Endothelial cell of umbilical vein (primary cell): ENCODE measurements around the gene BLOC1S6. TPM values are rescaled to one million over a fixed set of nuclear protein-coding genes. Genes with fewer than 3 reads are reported as not detected.

Experiments used
- BruUV-seq: library from RNA; stranded (reverse); fragments of 400-500 nt; replicated peaks from 2 replicates; lab custom pipeline; 2021; lab: Mats Ljungman, UMichigan
- CTCF ChIA-PET: fragments of 300-600, 350-600 bp; sonication (Branson Sonifier 250); formaldehyde crosslinking; loops from one replicate; lab custom pipeline; 2021; ENCODE audit warnings: antibody characterized with exemption, inconsistent platforms; lab: Charles Lee
- POLR2A ChIA-PET: fragments of 300-600, 350-600 bp; sonication (Branson Sonifier 250); formaldehyde crosslinking; loops from one replicate; lab custom pipeline; 2021; ENCODE audit warnings: antibody characterized with exemption, inconsistent platforms; lab: Charles Lee
- DNase-seq: peaks from one replicate; pipeline ENCODE4 v3.0.0-alpha.2; 2011; ENCODE audit warnings: low read depth, low spot score
- FAIRE-seq: peaks from 2 replicates; lab custom pipeline; 2011; peaks lifted over from hg19 to GRCh38; lab: Jason Lieb, UNC
- H2AFZ ChIP-seq: 2 replicates; pipeline ENCODE4 v1.6.0; 2012; ENCODE audit warnings: low read depth, low read length, control low read depth, inconsistent platforms
- H3K27ac ChIP-seq: 2 replicates; pipeline ENCODE4 v1.5.1; 2011; ENCODE audit warnings: low read depth, mild to moderate bottlenecking, control low read depth, low read length, moderate library complexity; ENCODE audit not compliant: insufficient read depth
- H3K27me3 ChIP-seq, 2 experiments: 2 replicates each; pipeline versions ENCODE4 v1.6.0 to v1.6.1; 2011; ENCODE audit warnings: low read length in 2 of 2, mixed read lengths in 1 of 2; ENCODE audit not compliant: control insufficient read depth in 2 of 2, insufficient read depth in 2 of 2
- H3K36me3 ChIP-seq, 2 experiments: 2 replicates in 1 of 2; 3 replicates in 1 of 2; pipeline ENCODE4 v1.5.1; 2011; ENCODE audit warnings: low read length in 2 of 2, mild to moderate bottlenecking in 1 of 2, moderate library complexity in 1 of 2; ENCODE audit not compliant: control insufficient read depth in 2 of 2, insufficient read depth in 2 of 2; ENCODE audit errors: extremely low read depth in 1 of 2
- H3K4me1 ChIP-seq: 3 replicates; pipeline ENCODE4 v1.5.1; 2011; ENCODE audit warnings: mild to moderate bottlenecking, low read length; ENCODE audit not compliant: control insufficient read depth, insufficient read depth; ENCODE audit errors: extremely low read depth
- H3K4me2 ChIP-seq: 2 replicates; pipeline ENCODE4 v1.6.1; 2011; ENCODE audit warnings: low read length, control low read depth, mixed read lengths; ENCODE audit not compliant: insufficient read depth
- H3K4me3 ChIP-seq, 3 experiments: fragments of 200-600 bp in 1 of 3; sonication (generic), shearing (Covaris generic) in 1 of 3; replicated peaks in 1 of 3; 2 replicates each; pipeline ENCODE4 v1.5.1; 2011 to 2016; ENCODE audit warnings: control low read depth in 3 of 3, low read length in 3 of 3, mild to moderate bottlenecking in 2 of 3, inconsistent platforms in 1 of 3, low read depth in 1 of 3, moderate library complexity in 1 of 3; ENCODE audit not compliant: insufficient read depth in 1 of 3
- H3K79me2 ChIP-seq: 2 replicates; pipeline ENCODE4 v1.6.0; 2012; ENCODE audit warnings: low read length, inconsistent platforms; ENCODE audit not compliant: control insufficient read depth, insufficient read depth
- H3K9ac ChIP-seq: replicated peaks from 2 replicates; pipeline ENCODE3; 2011; ENCODE audit warnings: low read length, control low read depth; ENCODE audit not compliant: insufficient read depth; ENCODE audit errors: extremely low read depth
- H3K9me1 ChIP-seq: replicated peaks from 3 replicates; pipeline ENCODE4 v1.6.0; 2011; ENCODE audit warnings: mild to moderate bottlenecking, low read length; ENCODE audit not compliant: control insufficient read depth, insufficient read depth; ENCODE audit errors: extremely low read depth
- H3K9me3 ChIP-seq: replicated peaks from 2 replicates; pipeline ENCODE4 v1.5.1; 2012; ENCODE audit warnings: low read length, inconsistent platforms; ENCODE audit not compliant: control insufficient read depth, insufficient read depth
- H4K20me1 ChIP-seq: replicated peaks from 2 replicates; pipeline ENCODE3; 2011; ENCODE audit warnings: mild to moderate bottlenecking, low read length; ENCODE audit not compliant: control insufficient read depth, insufficient read depth; ENCODE audit errors: extremely low read depth
- CTCF ChIP-seq, 2 donors: IDR thresholded peaks; 1 replicate in 1 of 2; 2 replicates in 1 of 2; pipeline ENCODE4 v1.5.1; 2011; ENCODE audit warnings: low read length in 2 of 2, mild to moderate bottlenecking in 2 of 2, moderate library complexity in 2 of 2, control low read depth in 1 of 2, inconsistent platforms in 1 of 2, low read depth in 1 of 2; ENCODE audit not compliant: insufficient read depth in 1 of 2; ENCODE audit errors: extremely low read depth in 1 of 2
- EZH2 ChIP-seq: IDR thresholded peaks from 2 replicates; pipeline ENCODE4 v1.6.1; 2012; ENCODE audit warnings: borderline replicate concordance, low read depth, mild to moderate bottlenecking, moderate library complexity, low read length, inconsistent platforms; ENCODE audit not compliant: severe bottlenecking
- FOS ChIP-seq: IDR thresholded peaks from 2 replicates; pipeline ENCODE4 v1.6.1; 2011; ENCODE audit warnings: mild to moderate bottlenecking, low read length, moderate library complexity, borderline replicate concordance; ENCODE audit not compliant: insufficient read depth
- GATA2 ChIP-seq: IDR thresholded peaks from 2 replicates; pipeline ENCODE4 v1.7.0; 2011; ENCODE audit warnings: low read depth, mild to moderate bottlenecking, moderate library complexity, mixed read lengths, low read length; ENCODE audit not compliant: insufficient read length, insufficient read depth
- JUN ChIP-seq: IDR thresholded peaks from 2 replicates; pipeline ENCODE4 v1.6.1; 2011; ENCODE audit warnings: borderline replicate concordance, low read depth; ENCODE audit not compliant: insufficient read length, insufficient read depth
- MAX ChIP-seq: IDR thresholded peaks from 2 replicates; pipeline ENCODE4 v1.6.1; 2011; ENCODE audit not compliant: insufficient read depth, insufficient read length
- MYC ChIP-seq: IDR thresholded peaks from one replicate; pipeline ENCODE4 v1.6.1; 2011; ENCODE audit warnings: mild to moderate bottlenecking, low read depth, low read length
- POLR2A ChIP-seq: IDR thresholded peaks from 2 replicates; pipeline ENCODE4 v1.6.1; 2012; ENCODE audit warnings: low read depth, mild to moderate bottlenecking, control low read depth, low read length
- POLR2AphosphoS5 ChIP-seq: IDR thresholded peaks from 2 replicates; pipeline ENCODE4 v1.6.1; 2012; ENCODE audit warnings: low read depth, mild to moderate bottlenecking, control low read depth, low read length, moderate library complexity; ENCODE audit not compliant: insufficient read depth
- dilution Hi-C: fragments of 300-500 bp; cut with MboI; formaldehyde crosslinking; loops from one replicate; pipeline ENCODE4 v1.15.0; 2019; ENCODE audit warnings: low sequenced_read_pairs; ENCODE audit not compliant: extremely low pct_ligation_motif_present
- intact Hi-C: fragments of 100-400 bp; cut with micrococcal nuclease; formaldehyde crosslinking; loops from one replicate; pipeline ENCODE4 v1.10.0; 2022
- polyA plus RNA-seq, 4 experiments: library from polyadenylated mRNA; depleted of rRNA in 3 of 4; stranded (reverse) in 3 of 4; unstranded in 1 of 4; fragments of >200 nt; gene quantifications; 2 replicates each; pipeline versions ENCODE4 v1.2.1 to v1.2.3, GENCODE V29; 2011 to 2012; ENCODE audit warnings: missing spikeins in 1 of 4
- total RNA-seq: library from RNA; stranded (reverse); gene quantifications from 2 replicates; pipeline ENCODE4 v1.2.3, GENCODE V29; 2021

Gene BLOC1S6
- total and polyA plus RNA-seq, 2 donors (not counting 3 experiments of a cell fraction or from before 2014, with no cell fraction given) = 8.2 to 39.2 TPM

GRCh38 chr15:45631776-45632175, 44.6 kb downstream of the BLOC1S6 start:
- dilution Hi-C loops (no loop called here), intact Hi-C loops (no loop called here)
- Histone ChIP-seq H4K20me1 (no peaks in the 10 kb centered on the region), H3K9me1 (no peaks in the 10 kb centered on the region), H3K27ac (no peak overlapping the region), H3K4me1 (peaks cover 13% of the 10 kb centered on the region), H3K9me3 (no peaks in the 10 kb centered on the region), H3K4me3 (no peak overlapping the region), H3K36me3 (no peaks in the 10 kb centered on the region), H2AFZ (peak overlapping the region; percentile 89), H3K27me3 (peaks cover 2% of the 10 kb centered on the region in 2 experiments), H3K9ac (no peak overlapping the region), H3K4me2 (peak overlapping the region; percentile 53), H3K79me2 (no peaks in the 10 kb centered on the region)
- BruUV-seq = no TSS peak
- no peak for DNase-seq
- no peak for TF ChIP-seq JUN
- no peak for TF ChIP-seq CTCF (IDR thresholded peaks at IDR 0.05; ENCODE audit: extremely low read depth in 1 of 2, insufficient read depth in 1 of 2, low read depth in 1 of 2, low read length in 2 of 2)
- TF ChIP-seq MYC = no peak
- no peak for TF ChIP-seq GATA2
- TF ChIP-seq EZH2 = no peak
- TF ChIP-seq MAX = no peak
- no peak for TF ChIP-seq POLR2A
- TF ChIP-seq POLR2AphosphoS5 = no peak
- TF ChIP-seq FOS = no peak
- FAIRE-seq = no peak
- ChIA-PET POLR2A (no interaction called here), CTCF (interaction anchor here (0.7 kb wide), 1 partner anchor 18 kb away, joined by 3 read pairs; no protein-coding TSS in a partner anchor)
